GM08714 (cell line): Measurements from ENCODE around the gene IL10RA.
"Not testable (repeated sequence)": the region's sequence is repeated elsewhere in the genome, so short reads cannot be mapped to it uniquely, and the experiment has no call there.

ENCODE experiments used
- H3K4me3 ChIP-seq: fragments of 200-500 bp; sonication (Bioruptor generic); 2 replicates; pipeline ENCODE4 v1.5.1; 2014; ENCODE audit warnings: mild to moderate bottlenecking, low read length, inconsistent platforms
- ZNF274 ChIP-seq: IDR thresholded peaks from 2 replicates; pipeline ENCODE4 v1.6.1; 2012; ENCODE audit warnings: mild to moderate bottlenecking, low read depth, low read length

IL10RA gene

GRCh38 chr11:117985953-117986887 is at the start of gene IL10RA:
Gene IL10RA (plus strand): TSS chr11:117986394. CDS start chr11:117986468, 74 bp downstream.
- H3K4me3 ChIP-seq, result peak within 1 kb of the TSS; percentile 78
- TF ChIP-seq ZNF274, result no peak

GRCh38 chr11:117936973-117937372 is 49.2 kb upstream of the IL10RA start:
- H3K4me3 ChIP-seq, result no peak overlapping the region
- TF ChIP-seq ZNF274, result no peak

GRCh38 chr11:117940736-117941135 is 45.5 kb upstream of the IL10RA start:
- no peak overlapping the region for H3K4me3 ChIP-seq
- no peak for TF ChIP-seq ZNF274

GRCh38 chr11:117941163-117941707 is 45.0 kb upstream of the IL10RA start:
- TF ChIP-seq ZNF274, result no peak
- H3K4me3 ChIP-seq, result no peak overlapping the region

- TF ChIP-seq ZNF274, result no peak
- H3K4me3 ChIP-seq, result no peak overlapping the region
These were observed 44.1 kb upstream of the IL10RA start for GRCh38 chr11:117941976-117942654.

GRCh38 chr11:117944554-117944953 is 41.6 kb upstream of the IL10RA start:
- H3K4me3 ChIP-seq, result no peak overlapping the region
- no peak for TF ChIP-seq ZNF274

GRCh38 chr11:117945047-117945810 is 41.0 kb upstream of the IL10RA start:
- no peak for TF ChIP-seq ZNF274
- H3K4me3 ChIP-seq, result no peak overlapping the region

GRCh38 chr11:117946156-117946841 is 39.9 kb upstream of the IL10RA start:
- no peak for TF ChIP-seq ZNF274
- H3K4me3 ChIP-seq, result no peak overlapping the region

GRCh38 chr11:117946842-117947526 is 39.2 kb upstream of the IL10RA start:
- no peak overlapping the region for H3K4me3 ChIP-seq

GRCh38 chr11:117947751-117948150 is 38.4 kb upstream of the IL10RA start:
- H3K4me3 ChIP-seq, result not testable (repeated sequence)

More at GRCh38 chr11:117946842-117947526, 39.2 kb upstream of the IL10RA start:
- TF ChIP-seq ZNF274, result no peak

GRCh38 chr11:117948466-117948865 is 37.7 kb upstream of the IL10RA start:
- not testable (repeated sequence) for H3K4me3 ChIP-seq

GRCh38 chr11:117949062-117949461 is 37.1 kb upstream of the IL10RA start:
- TF ChIP-seq ZNF274, result no peak
- no peak overlapping the region for H3K4me3 ChIP-seq

GRCh38 chr11:117950301-117950700 is 35.9 kb upstream of the IL10RA start:
- no peak overlapping the region for H3K4me3 ChIP-seq
- TF ChIP-seq ZNF274, result no peak
